Measurements from ENCODE around the gene BACH2.
"Not testable (repeated sequence)": the region's sequence is repeated elsewhere in the genome, so short reads cannot be mapped to it uniquely, and the experiment has no call there.

Gene BACH2

DNA sequence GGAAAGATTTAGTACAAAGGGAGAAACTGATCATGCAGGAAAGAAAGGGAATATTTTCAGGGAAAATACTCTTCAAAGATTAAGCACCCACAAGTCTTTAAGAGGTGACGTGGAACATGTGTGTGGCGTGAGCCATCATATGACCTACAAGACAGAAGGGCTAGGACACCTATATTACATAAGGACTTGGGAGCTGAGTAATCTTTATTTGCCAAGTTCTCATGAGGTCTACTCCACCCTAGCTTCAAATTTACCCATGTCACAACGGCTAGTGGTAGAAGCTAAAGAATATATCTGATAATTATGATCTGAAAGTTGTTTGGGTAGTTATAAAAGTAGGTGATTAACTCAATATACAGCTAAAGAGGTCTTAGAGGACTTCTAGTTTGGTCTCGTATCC lies 234.6 kb downstream of the BACH2 start:
- no peak for ATAC-seq

DNA sequence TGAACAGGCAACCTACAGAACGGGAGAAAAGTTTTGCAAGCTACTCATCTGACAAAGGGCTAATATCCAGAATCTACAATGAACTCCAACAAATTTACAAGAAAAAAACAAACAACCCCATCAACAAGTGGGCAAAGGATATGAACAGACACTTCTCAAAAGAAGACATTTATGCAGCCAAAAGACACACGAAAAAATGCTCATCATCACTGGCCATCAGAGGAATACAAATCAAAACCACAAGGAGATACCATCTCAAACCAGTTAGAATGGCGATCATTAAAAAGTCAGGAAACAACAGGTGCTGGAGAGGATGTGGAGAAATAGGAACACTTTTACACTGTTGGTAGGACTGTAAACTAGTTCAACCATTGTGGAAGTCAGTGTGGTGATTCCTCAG lies 237.5 kb downstream of the BACH2 start:
- not testable (repeated sequence) for ATAC-seq

DNA sequence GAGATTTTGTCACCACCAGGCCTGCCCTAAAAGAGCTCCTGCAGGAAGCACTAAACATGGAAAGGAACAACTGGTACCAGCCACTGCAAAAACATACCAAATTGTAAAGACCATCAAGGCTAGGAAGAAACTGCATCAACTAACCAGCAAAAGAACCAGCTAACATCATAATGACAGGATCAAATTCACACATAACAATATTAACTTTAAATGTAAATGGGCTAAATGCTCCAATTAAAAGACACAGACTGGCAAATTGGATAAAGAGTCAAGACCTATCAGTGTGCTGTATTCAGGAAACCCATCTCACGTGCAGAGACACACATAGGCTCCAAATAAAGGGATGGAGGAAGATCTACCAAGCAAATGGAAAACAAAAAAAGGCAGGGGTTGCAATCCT lies 240.7 kb downstream of the BACH2 start:
- ATAC-seq: not testable (repeated sequence)

DNA sequence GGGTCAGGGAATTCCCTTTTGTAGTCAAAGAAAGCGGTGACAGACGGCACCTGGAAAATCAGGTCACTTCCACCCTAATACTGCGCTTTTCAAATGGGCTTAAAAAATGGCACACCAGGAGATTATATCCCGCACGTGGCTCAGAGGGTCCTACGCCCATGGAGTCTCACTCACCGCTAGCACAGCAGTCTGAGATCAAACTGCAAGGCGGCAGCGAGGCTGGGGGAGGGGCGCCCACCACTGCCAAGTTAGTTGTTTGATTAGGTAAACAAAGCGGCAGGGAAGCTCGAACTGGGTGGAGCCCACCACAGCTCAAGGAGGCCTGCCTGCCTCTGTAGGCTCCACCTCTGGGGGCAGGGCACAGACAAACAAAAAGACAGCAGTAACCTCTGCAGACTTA lies 242.4 kb downstream of the BACH2 start:
- ATAC-seq: not testable (repeated sequence)

DNA sequence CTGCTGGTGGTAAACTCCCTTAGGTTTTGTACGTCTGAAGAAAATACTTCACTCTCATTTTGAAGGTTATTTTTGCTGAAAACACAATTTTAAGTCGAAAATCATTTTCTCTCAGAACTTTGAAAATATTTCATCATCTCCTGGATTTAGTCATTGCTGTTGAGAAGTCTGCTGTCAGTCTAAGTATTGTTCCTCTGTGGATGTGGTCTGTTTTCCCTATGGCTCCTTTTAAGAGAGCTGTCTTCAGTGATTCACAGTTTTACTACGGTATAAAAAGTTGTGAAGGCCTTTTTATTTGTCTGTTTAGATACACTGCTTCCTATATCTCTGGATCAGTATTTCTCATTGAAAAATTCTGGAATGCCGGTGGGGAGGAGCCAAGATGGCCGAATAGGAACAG lies 243.0 kb downstream of the BACH2 start:
- ATAC-seq: no peak

DNA sequence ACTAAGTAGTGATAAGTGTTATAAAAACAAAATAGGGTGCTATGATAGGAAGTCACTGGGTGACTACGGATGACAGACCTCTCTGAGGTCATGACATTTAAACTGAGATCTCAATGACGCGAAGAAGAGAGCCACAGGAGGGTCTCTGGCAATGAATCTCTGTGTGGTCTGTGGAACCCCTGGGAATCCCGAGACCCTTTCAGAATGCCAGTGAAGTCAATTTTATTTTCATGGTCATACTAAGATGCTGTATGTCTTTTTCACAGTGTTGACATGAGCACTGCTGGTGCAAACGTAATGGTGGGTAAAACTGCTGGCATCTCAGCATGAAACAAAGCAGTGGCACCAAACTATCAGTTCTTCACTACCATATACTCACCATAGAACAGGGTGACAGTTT lies 247.3 kb downstream of the BACH2 start:
- peak; percentile 34 to 50 for ATAC-seq

DNA sequence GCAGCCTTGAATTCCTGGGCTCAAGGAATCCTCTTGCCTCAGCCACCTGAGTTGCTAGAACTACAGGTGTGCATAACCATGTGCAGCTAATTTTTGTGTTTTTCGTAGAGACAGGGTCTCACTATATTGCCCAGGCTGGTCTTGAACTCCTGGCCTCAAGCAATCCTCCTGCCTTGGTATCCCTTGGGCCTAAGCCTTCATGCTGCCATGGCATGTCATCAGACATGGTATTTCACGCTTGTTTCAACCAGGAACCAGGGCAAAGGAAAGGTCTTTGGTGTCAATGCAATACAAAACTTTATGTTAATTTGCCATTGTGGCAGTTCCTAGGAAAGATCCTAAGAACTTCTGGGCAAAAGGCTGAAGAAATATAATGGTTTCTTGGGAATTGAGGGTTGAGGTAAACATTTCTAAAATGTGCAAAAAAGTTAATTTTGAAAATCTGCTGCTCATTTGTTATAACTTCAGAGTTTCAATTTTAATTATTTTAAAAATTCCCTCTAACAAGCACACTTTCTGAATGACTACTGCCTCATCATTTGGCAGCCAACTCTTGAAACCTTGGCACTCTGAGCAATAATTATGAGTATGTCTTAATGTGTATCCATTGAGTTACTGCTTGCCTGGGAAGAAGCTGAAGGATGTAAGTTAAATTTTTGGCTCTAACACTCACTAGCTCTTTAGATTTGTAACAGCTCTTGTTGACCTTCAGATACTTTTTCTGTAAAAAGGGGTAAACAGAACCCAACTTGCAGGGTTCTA lies 248.3 kb downstream of the BACH2 start:
- ATAC-seq: peak; percentile 55 to 68

DNA sequence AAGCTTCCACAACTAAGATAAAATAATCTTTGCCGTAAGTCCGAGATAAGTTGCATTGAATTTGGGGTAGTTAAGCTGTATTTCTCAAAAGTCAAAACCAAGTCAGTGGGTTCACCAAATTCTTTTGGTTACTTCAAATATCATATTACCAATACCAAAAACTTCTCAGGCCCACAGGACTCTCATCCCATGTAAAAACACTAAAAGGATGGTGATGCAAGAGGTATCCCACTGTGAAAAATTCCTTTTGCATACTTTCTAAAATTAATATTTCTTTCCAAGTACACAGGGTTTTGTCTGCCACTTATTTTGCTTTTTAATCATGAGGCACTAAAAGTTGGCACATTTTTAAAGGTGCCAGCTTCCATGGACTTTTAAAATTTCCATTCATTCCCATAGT lies 251.1 kb downstream of the BACH2 start:
- ATAC-seq: no peak

DNA sequence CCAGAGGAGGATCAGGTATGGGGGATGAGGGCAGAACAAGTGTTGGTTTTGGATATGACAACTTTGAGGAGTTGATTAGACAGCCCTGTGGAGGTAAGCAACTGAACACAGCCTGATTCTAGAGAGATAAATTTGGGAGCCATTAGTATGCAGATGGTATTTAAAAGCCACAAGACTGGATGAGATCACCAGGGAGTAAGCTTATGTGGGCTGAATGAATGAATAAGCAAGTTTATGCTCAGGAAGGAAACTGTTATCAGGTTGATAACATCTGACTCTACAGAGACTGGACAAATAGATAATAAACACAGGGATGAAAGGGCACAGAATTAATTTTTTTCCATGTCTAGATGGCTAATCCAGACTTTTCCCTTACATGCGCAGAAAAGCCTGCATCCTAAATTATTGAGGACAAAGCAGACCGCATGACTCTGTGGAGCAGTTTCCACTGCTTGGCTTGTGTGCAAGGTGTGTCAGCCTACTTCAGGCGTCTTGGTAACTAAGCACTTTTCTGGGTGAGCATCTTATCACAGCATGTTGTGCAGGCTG lies 251.7 kb downstream of the BACH2 start:
- peak; percentile 63 to 67 for ATAC-seq

DNA sequence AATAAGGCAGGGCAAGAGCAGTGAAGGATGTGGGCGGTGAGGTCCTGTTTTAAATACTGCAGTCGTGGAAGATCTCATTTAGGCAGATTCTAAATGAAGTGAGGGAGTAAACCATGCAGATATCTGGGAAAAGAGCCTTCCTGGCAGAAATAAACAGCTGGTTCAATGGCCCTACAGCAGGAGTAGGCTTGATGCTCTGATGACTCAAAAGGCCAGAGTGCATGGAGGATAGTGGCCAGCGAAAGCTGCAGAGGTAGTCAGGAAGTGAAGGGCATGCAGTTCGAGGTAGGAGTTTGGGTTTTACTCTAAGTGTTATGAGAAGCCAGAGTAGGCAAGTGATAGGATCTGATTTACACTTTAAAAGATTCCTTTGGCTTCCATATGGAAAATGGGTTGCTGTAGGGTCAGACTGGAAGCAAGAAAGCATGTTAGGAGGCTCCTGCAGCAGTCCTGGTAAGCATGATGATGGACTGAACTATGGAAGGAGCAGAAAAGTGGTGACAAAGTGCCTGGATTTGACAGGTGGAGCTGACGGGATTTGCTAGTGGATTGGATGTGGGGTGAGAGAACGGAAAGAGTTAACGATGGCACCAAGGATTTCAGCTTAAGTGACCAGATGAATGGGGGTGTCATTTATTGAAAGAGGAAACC lies 252.3 kb downstream of the BACH2 start:
- ATAC-seq: no peak

DNA sequence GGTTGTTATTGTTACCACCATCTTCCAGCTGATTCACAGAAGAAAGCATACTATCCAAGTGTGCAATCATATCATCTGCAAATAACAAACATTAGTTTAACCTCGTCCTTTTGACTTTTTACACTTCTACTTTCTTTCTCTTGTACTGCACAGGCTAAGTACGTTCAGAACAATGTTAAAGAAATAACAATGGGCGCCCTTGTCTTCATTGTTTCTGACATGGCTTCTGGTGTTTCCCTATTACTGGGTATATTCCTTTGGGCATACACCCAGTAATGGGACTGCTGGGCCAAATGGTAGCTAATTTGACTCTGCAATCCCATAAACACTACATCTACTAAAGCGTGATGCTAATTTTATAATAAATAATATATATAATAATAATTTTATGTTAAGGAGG lies 255.7 kb downstream of the BACH2 start:
- ATAC-seq: no peak

DNA sequence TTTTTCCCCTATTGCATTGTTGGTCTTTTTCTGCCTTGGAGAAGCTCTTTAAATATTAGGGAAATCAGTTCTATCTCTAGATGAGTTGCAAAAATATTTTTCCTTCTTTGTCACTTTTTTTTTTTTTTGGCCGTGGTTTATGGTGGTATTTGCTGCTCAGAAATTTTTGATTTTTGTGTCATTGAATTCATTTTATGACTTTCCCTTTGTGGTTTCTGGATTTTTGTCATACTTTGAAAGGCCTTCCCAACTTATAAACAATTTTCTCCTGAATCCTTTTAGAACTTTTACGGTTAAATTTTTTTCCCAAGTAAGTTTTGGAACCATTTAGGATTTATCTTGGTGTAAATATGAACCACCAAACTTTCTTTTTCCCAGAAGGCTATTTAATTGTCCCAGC lies 256.7 kb downstream of the BACH2 start:
- no peak for ATAC-seq

DNA sequence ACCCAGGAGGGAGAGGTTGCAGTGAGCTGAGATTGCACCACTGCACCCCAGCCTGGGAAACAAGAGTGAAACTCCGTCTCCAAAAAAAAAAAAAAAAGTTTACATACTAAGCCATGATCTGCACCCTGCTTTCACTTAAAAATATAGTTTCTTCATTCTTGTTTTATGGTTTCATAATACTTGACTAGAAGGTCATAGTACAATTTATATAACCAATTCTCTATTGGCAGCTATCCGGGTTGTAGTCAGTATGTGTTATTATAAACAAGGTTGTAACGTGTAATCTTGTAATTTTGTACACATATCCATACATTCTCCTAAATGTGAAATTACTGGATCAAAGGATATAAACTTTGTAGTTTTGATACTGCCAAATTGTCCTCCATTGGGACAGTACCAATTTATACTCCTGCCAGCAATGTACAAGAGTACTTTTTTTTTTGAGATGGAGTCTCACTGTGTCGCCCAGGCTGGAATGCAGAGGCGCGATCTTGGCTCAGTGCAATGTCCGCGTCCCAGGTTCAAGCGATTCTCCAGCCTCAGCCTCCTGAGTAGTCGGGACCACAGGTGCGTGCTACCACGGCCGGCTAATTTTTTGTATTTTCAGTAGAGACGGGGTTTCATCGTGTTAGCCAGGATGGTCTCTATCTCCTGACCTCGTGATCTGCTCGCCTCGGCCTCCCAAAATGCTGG lies 257.5 kb downstream of the BACH2 start:
- no peak for ATAC-seq

DNA sequence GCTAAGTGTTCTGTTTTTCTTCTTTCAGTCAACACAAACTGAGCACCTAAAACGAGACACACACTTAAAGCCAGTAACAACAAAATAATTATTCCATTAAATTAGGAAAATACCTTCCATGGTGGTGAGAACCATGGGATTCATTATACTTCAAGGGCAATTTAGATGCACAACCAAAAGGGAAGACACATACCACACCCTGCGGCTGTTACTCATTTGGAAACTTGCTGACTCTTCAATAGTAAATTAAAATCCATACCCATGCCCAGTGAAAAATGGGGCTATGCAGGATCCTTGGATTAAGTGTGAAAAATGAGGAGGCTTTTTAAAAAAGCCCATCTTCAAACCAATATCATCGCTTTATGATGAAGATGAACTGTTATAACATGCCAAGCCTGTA lies 259.7 kb downstream of the BACH2 start:
- ATAC-seq: no peak

DNA sequence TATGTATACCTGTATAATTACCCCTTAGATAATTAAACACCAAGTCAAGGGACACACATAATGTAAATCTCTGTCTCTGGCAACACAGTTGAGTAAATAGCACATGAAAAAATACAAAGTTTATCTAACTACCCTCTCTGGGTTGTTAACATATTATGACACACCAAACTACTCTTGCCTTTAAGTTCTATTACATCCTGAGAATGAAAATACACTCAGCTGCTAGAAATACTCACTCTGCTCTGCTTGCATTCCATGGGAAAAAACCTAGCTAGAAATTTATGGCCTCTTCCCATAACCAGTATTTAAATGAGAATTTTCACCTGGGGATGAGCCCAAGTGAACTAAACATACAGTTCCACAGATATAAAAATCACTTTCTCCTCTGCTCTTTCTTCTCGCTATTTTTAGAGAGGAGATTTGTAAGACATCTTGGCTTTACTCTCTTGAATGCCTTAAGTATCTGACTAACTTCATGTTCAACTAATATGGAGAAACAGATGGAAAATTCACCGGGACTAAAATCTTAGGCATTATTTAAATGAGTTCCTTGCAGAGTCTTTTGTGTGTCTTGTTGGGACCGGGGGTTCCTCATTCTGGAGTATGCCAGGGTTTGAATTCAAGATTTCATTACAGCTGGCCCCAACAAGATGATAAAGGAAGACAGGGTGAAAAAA lies 261.5 kb downstream of the BACH2 start:
- no peak for ATAC-seq

DNA sequence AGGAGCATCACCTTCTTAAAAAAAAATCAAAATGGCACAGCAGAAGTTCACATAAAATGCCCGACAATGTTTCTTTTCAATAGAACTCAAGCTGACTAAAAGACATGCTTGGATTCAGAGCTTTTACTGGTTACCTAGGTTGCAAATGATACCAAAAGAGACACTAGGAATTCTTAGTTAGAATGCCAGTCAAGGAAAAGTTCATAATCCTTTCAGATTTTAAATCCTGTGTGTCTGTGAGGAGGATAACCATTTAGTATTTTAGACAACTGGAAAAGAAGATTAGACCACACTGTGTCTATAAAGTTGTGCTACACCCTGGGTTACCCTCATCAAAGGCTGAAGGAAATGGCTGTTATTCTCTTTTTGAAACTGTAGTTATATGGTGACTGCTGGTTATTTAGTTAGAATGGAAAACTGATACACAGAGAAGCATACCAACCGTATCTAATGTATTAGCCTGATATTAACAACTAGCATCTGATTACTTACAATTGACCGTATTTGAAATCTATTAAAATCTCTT lies 262.8 kb downstream of the BACH2 start:
- ATAC-seq: no peak

DNA sequence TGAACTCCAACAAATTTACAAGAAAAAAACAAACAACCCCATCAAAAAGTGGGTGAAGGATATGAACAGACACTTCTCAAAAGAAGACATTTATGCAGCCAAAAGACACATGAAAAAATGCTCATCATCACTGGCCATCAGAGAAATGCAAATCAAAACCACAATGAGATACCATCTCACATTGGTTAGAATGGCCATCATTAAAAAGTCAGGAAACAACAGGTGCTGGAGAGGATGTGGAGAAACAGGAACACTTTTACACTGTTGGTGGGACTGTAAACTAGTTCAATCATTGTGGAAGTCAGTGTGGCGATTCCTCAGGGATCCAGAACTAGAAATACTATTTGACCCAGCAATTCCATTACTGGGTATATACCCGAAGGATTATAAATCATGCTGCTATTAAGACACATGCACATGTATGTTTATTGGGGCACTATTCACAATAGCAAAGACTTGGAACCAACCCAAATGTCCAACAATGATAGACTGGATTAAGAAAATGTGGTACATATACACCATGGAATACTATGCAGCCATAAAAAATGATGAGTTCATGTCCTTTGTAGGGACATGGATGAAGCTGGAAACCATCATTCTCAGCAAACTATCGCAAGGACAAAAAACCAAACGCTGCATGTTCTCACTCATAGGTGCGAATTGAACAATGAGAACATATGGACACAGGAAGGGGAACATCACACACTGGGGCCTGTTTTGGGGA lies 264.0 kb downstream of the BACH2 start:
- not testable (repeated sequence) for ATAC-seq

DNA sequence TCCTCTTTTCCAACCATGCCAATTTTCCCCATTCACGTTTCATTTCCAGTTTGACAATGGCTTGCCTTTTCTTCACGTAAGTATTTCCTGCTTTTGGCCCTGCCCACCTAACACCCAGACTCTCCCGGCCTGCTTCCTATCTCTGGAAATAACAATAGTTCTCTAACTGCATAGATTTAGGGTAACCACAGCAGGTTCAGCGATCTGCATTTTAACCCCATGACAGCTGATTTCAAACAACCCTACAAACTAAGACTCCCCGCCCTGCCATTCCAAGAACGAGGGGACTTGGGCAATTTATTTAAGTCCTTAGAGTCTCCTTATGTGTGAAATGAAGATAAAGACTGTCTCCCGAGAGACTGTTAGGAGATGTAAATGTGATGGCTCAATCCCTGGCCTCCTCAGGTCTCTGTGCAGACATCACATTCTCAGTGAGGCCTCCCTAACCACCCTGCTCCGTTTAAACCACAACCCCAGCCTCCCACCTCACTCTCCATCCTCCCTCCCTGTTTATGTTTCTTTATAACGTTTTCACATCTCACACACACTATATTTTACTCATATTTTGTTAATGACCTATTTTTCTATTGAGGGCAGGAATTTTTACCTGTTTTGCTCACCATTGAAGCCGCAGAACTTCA lies 267.5 kb downstream of the BACH2 start:
- ATAC-seq: no peak

DNA sequence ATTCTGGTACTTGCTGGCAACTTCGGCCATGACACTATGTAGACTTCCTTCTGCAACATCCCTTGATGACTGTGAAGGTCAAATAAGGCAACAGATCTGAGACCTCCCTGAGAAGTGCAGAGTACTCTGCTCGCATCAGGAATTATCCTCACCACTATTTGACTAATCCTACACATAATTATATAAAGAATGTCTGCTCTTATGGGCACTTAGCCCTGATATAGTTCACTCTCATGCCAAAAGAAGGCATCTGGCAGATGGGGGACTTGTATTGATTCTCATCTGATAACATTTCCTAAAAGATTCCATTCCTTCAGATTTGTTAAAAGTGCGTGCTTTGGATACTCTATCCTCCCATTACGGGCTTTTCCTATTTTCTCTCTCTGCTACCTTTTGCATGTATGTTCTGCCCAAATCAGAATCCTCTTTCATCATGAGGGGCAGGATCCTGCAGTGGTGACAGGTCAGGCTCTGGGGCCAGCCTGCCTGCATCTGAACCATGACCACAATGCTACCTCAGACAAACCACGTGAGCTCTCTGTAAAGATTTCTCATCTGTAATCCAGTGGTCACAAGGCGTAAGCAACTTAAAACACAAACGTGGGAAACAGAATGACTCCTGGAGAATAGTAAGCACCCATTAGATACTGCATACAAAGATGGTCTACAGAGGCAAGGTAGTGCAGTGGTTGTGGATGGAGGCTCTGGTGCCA lies 268.4 kb downstream of the BACH2 start:
- ATAC-seq: no peak

DNA sequence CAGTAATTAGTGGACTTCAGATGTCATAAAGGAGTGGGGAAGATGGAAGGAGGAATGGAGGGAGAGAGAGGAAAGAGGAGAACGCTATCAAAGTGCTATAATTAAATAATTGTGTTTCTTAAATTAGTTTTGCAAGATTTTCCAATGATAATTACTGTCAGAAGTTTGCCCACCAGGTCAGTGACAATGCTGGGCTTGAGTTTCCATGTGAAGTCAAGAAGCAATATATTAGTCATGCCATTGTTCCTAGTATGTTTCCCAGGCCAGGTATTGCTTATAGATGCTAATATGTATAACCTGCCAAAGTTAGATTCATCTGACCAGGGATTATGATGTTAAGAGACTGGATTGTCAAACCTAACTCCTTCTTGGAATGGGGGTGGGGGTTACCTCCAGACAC lies 270.4 kb downstream of the BACH2 start:
- no peak for ATAC-seq

DNA sequence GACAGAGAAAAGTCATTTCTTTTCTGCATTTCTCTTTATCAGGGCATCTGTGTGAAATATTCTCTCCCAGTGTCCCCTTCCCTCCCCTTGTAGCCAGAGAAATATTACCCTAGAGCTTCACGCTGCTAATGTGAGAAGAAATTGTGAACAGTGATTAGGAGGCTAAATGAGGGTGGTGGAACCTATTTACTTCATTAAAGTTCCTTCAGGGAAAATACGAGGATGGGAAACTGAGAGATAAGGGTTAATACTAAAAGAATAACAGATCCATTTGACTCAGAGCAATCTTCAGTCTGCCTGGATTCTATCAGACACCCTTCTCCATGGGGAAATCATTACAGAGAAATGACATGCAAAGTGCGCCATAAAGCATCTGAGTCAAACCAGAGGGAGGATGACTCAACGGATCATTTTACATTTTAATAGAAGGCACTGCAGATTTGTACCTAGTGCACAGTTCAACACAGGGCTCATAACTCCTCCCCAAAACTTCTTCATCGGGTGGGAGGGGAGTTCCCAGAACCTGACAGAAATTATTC lies 271.1 kb downstream of the BACH2 start:
- ATAC-seq: peak; percentile 98 to 99
